ENCODE results near the gene PLOD1.
A peak's percentile ranks its signal among the peaks of the same experiment; 100 is the strongest.

Gene PLOD1

GRCh38 chr1:11979851-11980675 lies 45.5 kb downstream of the PLOD1 start, which contains the start of gene MFN2:
Gene MFN2, plus strand, starts transcription at chr1:11980444. Its CDS starts 8,725 bp downstream, at chr1:11989169.
- peak; percentile 93 for DNase-seq

- DNase-seq, result no peak
These were observed 46.1 kb downstream of the PLOD1 start for GRCh38 chr1:11980676-11980972.

GRCh38 chr1:11981378-11982009 lies 47.0 kb downstream of the PLOD1 start:
- no peak for DNase-seq

GRCh38 chr1:11982010-11982392 lies 47.5 kb downstream of the PLOD1 start:
- DNase-seq, result no peak

GRCh38 chr1:11984121-11984520 lies 49.6 kb downstream of the PLOD1 start:
- DNase-seq, result no peak

- DNase-seq, result no peak
These were observed 50.1 kb downstream of the PLOD1 start for GRCh38 chr1:11984576-11984975.

- DNase-seq, result no peak
These were observed 50.7 kb downstream of the PLOD1 start for GRCh38 chr1:11985171-11985570.

GRCh38 chr1:11985851-11986250 lies 51.3 kb downstream of the PLOD1 start:
- no peak for DNase-seq

- no peak for DNase-seq
These were observed 55.2 kb downstream of the PLOD1 start for GRCh38 chr1:11989669-11990068.

GRCh38 chr1:11990303-11991032 lies 56.0 kb downstream of the PLOD1 start:
- no peak for DNase-seq

GRCh38 chr1:11991969-11992676 lies 57.6 kb downstream of the PLOD1 start:
- DNase-seq, result no peak

- DNase-seq, result no peak
These were observed 62.7 kb downstream of the PLOD1 start for GRCh38 chr1:11997081-11997850.

- DNase-seq, result no peak
These were observed 64.1 kb downstream of the PLOD1 start for GRCh38 chr1:11998636-11999035.

GRCh38 chr1:11999236-11999635 lies 64.7 kb downstream of the PLOD1 start:
- DNase-seq, result no peak

- peak; percentile 51 for DNase-seq
These were observed 66.9 kb downstream of the PLOD1 start for GRCh38 chr1:12001249-12001917.

- no peak for DNase-seq
These were observed 67.5 kb downstream of the PLOD1 start for GRCh38 chr1:12001996-12002493.

- no peak for DNase-seq
These were observed 69.2 kb downstream of the PLOD1 start for GRCh38 chr1:12003762-12004161.

GRCh38 chr1:12005488-12006166 lies 71.1 kb downstream of the PLOD1 start:
- no peak for DNase-seq

- no peak for DNase-seq
These were observed 71.8 kb downstream of the PLOD1 start for GRCh38 chr1:12006167-12006921.

- no peak for DNase-seq
These were observed 72.7 kb downstream of the PLOD1 start for GRCh38 chr1:12007204-12007603.
